ENCODE data around the gene SEMA3B.

GRCh38 chr3:50289130-50289529 lies 20.2 kb downstream of the SEMA3B start:
- TF ChIP-seq CTCF (IDR thresholded peaks at IDR 0.05) (no peak), EP300 (IDR thresholded peaks at IDR 0.05) (no peak)

Data from upper lobe of left lung (tissue), 4 donors.